Astrocyte of the hippocampus (primary cell): Measurements from ENCODE around the gene OR52J3.

Source experiments
- DNase-seq: peaks from one replicate; pipeline ENCODE4 v3.0.0; 2011; ENCODE audit warnings: low read depth, low spot score

Gene OR52J3

DNA sequence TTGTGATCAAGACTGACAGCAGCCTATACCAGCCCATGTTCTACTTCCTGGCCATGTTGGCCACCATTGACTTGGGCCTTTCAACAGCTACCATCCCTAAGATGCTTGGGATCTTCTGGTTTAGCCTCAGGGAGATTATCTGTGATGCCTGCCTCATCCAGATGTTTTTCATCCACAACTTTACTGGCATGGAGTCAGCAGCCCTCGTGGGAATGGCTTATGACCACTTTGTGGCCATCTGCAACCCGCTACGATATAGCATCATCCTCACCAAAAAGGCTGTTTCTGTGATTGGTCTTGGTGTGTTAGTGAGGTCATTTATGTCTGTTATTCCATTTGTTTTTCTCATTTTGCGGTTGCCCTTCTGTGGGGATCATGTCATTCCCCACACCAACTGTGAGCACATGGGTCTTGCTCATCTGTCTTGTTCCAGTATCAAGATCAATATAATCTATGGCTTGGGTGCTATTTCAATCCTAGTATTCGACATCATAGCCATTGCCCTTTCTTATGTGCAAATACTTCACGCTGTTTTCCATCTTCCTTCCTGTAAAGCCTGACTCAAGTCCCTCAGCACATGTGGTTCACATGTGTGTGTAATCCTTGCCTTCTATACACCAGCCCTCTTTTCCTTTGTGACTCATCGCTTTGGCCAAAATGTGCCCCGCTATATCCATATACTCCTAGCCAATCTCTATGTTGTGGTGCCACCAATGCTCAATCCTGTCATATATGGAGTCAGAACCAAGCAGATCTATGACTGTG, 46.7 kb downstream of the OR52J3 start:
- no peak for DNase-seq

DNA sequence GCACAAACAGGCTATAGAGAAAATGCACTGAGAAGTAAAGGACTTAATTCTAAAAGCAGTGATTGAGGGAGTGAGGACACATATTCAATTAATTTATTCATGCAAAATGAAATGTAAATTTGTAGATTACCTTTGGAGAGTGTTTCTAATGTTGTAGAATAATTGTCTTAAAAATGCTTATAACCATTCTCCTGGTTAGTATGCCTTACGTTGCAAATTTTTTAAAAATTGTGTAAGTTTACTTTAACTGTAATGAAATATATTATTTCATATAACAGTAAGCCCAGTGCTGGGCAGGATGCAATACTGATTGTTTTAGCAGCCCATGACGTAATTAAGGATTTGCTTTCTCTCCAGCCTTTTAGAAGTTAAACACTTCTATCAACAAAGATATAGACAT, 49.7 kb downstream of the OR52J3 start:
- no peak for DNase-seq
